SK-N-SH (cell line): ENCODE results near the gene ESYT1. TPM values are rescaled to one million over a fixed set of nuclear protein-coding genes. Genes with fewer than 3 reads are reported as not detected.

Source experiments
- CTCF ChIA-PET: fragments of 300-600, 350-600 bp; formaldehyde crosslinking; extraction: SDS; loops from one replicate; lab custom pipeline; 2021; lab: Yijun Ruan, JAX
- POLR2A ChIA-PET: fragments of 350-600 bp; sonication (Branson Sonifier 250); formaldehyde crosslinking; extraction: SDS; loops from one replicate; lab custom pipeline; 2020; ENCODE audit warnings: antibody characterized with exemption, inconsistent platforms; lab: Yijun Ruan, JAX
- DNase-seq: peaks from one replicate; pipeline ENCODE4 v3.0.0; 2012
- H2AFZ ChIP-seq: fragments of 200-600 bp; sonication (generic); 2 replicates; pipeline ENCODE4 v1.8.1; 2016; ENCODE audit warnings: antibody characterized with exemption, mild to moderate bottlenecking, low read depth
- H3F3A ChIP-seq: fragments of 200-600 bp; sonication (generic); replicated peaks from 2 replicates; pipeline ENCODE3; 2016; ENCODE audit warnings: antibody characterized with exemption, mild to moderate bottlenecking; ENCODE audit not compliant: insufficient read depth
- H3K27ac ChIP-seq, 2 experiments: fragments of 200-500 bp in 1 of 2; fragments of 200-600 bp in 1 of 2; sonication (Bioruptor generic) in 1 of 2; sonication (generic), shearing (Covaris generic) in 1 of 2; 2 replicates each; pipeline versions ENCODE4 v1.5.1 to v1.6.1; 2014 to 2016; ENCODE audit warnings: low read depth in 2 of 2, inconsistent platforms in 1 of 2, low read length in 1 of 2, mild to moderate bottlenecking in 1 of 2, mixed read lengths in 1 of 2
- H3K27me3 ChIP-seq: fragments of 200-600 bp; sonication (generic), shearing (Covaris generic); 2 replicates; pipeline ENCODE4 v1.6.1; 2016; ENCODE audit warnings: mixed run types; ENCODE audit not compliant: insufficient read depth
- H3K36me3 ChIP-seq, 2 experiments: fragments of 200-500 bp in 1 of 2; fragments of 200-600 bp in 1 of 2; sonication (Bioruptor generic) in 1 of 2; sonication (generic) in 1 of 2; replicated peaks in 1 of 2; 2 replicates each; pipeline versions ENCODE3 to v1.5.1; 2014 to 2016; ENCODE audit warnings: low read length in 1 of 2, mild to moderate bottlenecking in 1 of 2; ENCODE audit not compliant: insufficient read depth in 2 of 2, control insufficient read depth in 1 of 2
- H3K4me1 ChIP-seq, 2 experiments: fragments of 200-500 bp in 1 of 2; fragments of 200-600 bp in 1 of 2; sonication (Bioruptor generic) in 1 of 2; sonication (generic), shearing (Covaris generic) in 1 of 2; 2 replicates each; pipeline versions ENCODE4 v1.5.1 to v1.6.1; 2014 to 2016; ENCODE audit warnings: low read depth in 1 of 2, low read length in 1 of 2, mixed run types in 1 of 2; ENCODE audit not compliant: insufficient read depth in 2 of 2, control insufficient read depth in 1 of 2
- H3K4me2 ChIP-seq: fragments of 200-600 bp; sonication (generic), shearing (Covaris generic); 2 replicates; pipeline ENCODE4 v1.6.1; 2017; ENCODE audit warnings: mixed run types
- H3K4me3 ChIP-seq, 2 experiments: fragments of 200-500 bp in 1 of 2; fragments of 200-600 bp in 1 of 2; sonication (Bioruptor generic) in 1 of 2; sonication (generic), shearing (Covaris generic) in 1 of 2; 2 replicates each; pipeline versions ENCODE4 v1.5.1 to v1.8.1; 2014 to 2016; ENCODE audit warnings: low read depth in 2 of 2, inconsistent platforms in 1 of 2, low read length in 1 of 2, mild to moderate bottlenecking in 1 of 2, mixed read lengths in 1 of 2, moderate library complexity in 1 of 2
- H3K79me2 ChIP-seq: fragments of 200-600 bp; sonication (generic); 2 replicates; pipeline ENCODE4 v1.8.1; 2017; ENCODE audit warnings: mild to moderate bottlenecking; ENCODE audit not compliant: insufficient read depth
- H3K9ac ChIP-seq: fragments of 200-600 bp; sonication (generic); 2 replicates; pipeline ENCODE4 v1.6.1; 2017; ENCODE audit warnings: mixed run types
- H3K9me2 ChIP-seq: fragments of 200-600 bp; sonication (generic); 2 replicates; pipeline ENCODE4 v1.6.1; 2017; ENCODE audit warnings: mixed run types
- H3K9me3 ChIP-seq: fragments of 200-600 bp; sonication (generic); 2 replicates; pipeline ENCODE4 v1.6.1; 2017; ENCODE audit warnings: mixed run types, mild to moderate bottlenecking, moderate library complexity
- H4K20me1 ChIP-seq: fragments of 200-600 bp; sonication (generic); 2 replicates; pipeline ENCODE4 v1.6.1; 2017; ENCODE audit warnings: mild to moderate bottlenecking, mixed run types; ENCODE audit not compliant: insufficient read depth
- CHD2 ChIP-seq: fragments of 150-350 bp; IDR thresholded peaks from 2 replicates; pipeline ENCODE4 v1.6.1; 2018; ENCODE audit warnings: low read length; ENCODE audit not compliant: partially characterized antibody
- REST ChIP-seq: IDR thresholded peaks from 2 replicates; pipeline ENCODE4 v1.6.1; 2012; ENCODE audit warnings: mild to moderate bottlenecking, low read depth, low read length, moderate library complexity
- RXRA ChIP-seq: IDR thresholded peaks from 2 replicates; pipeline ENCODE4 v1.4.0; 2012; ENCODE audit warnings: low read depth, mild to moderate bottlenecking, borderline replicate concordance
- SMC3 ChIP-seq: IDR thresholded peaks from 2 replicates; pipeline ENCODE4 v1.6.1; 2012; ENCODE audit warnings: low read depth, low read length, improper control_type of control experiment
- TEAD4 ChIP-seq: IDR thresholded peaks from 2 replicates; pipeline ENCODE4 v1.4.0; 2012; ENCODE audit warnings: mild to moderate bottlenecking, borderline replicate concordance; ENCODE audit not compliant: insufficient read depth
- USF2 ChIP-seq: fragments of 150-350 bp; IDR thresholded peaks from 2 replicates; pipeline ENCODE4 v1.6.1; 2017; ENCODE audit warnings: antibody characterized with exemption, low read length, low read depth, borderline replicate concordance
- WGBS: methylation state at CpG from one replicate; pipeline ENCODE4 v1.1.6; 2017; ENCODE audit warnings: low lambda C conversion rate; 5-methylcytosine and 5-hydroxymethylcytosine counted together
- polyA plus RNA-seq, 3 experiments: library from polyadenylated mRNA; depleted of rRNA; stranded (reverse); fragments of >200 nt; gene quantifications; 2 replicates each; pipeline ENCODE4 v1.2.3, GENCODE V29; 2012

ESYT1 gene
- polyA plus RNA-seq, 1 of the 3 experiments (the other 2 are of a cell fraction) = 132 TPM

- TF ChIP-seq USF2 = peak; percentile 16; the same call in 1 of the 2 replicates
- TF ChIP-seq, all 33 proteins: peak for 12
These were observed at the start of gene ESYT1 (continued) for GRCh38 chr12:56127888-56128669.

- no peak for DNase-seq
- no peaks in the 10 kb centered on the region for H3K27me3 ChIP-seq
- 82% methylated on average over 1 of the region's 1 CpG for WGBS
- CTCF ChIA-PET = interaction anchor here (1.0 to 3.4 kb wide), 10 partner anchors 12 to 111 kb away, joined by 4 to 13 read pairs (median 8); partner anchors contain the start of genes ESYT1, SMARCC2 and ZC3H10
- H3K4me2 ChIP-seq = peak overlapping the region; percentile 97; the same call in 1 of the 2 replicates
- peak overlapping the region in 1 of 2 experiments; percentile 36; a peak in 2 of 4 replicates for H3K27ac ChIP-seq
- no peaks in the 10 kb centered on the region for H3K9me3 ChIP-seq
- no peaks in the 10 kb centered on the region for H4K20me1 ChIP-seq
- peaks cover 0 to 6% of the 10 kb centered on the region in 2 experiments; a peak in 1 of 4 replicates for H3K4me1 ChIP-seq
- H2AFZ ChIP-seq = peak overlapping the region; percentile 94; the same call in 1 of the 2 replicates
- H3K4me3 ChIP-seq = no peak overlapping the region
- POLR2A ChIA-PET = interaction anchor here (3.2 kb wide), 1 partner anchor 26 kb away, joined by 15 read pairs; the partner anchor contains the start of gene PA2G4
- H3F3A ChIP-seq = peaks cover 12% of the 10 kb centered on the region
- no peaks in the 10 kb centered on the region for H3K9me2 ChIP-seq
- TF ChIP-seq SMC3 = no peak
- TF ChIP-seq REST = no peak
- no peak for TF ChIP-seq RXRA
- no peak for TF ChIP-seq CHD2
- no peak for TF ChIP-seq TEAD4
- H3K9ac ChIP-seq = no peak overlapping the region
- no peaks in the 10 kb centered on the region for H3K79me2 ChIP-seq
- no peaks in the 10 kb centered on the region for H3K36me3 ChIP-seq
These were observed 49.6 kb upstream of the ESYT1 start for GRCh38 chr12:56078427-56078826.
